Mucosa of gallbladder (tissue), 1 donor: ENCODE results near the gene SOWAHB. TPM values are rescaled to one million over a fixed set of nuclear protein-coding genes. Genes with fewer than 3 reads are reported as not detected.
"Not testable (repeated sequence)": the region's sequence is repeated elsewhere in the genome, so short reads cannot be mapped to it uniquely, and the experiment has no call there.

Experiments used
- DNase-seq: peaks from one replicate; pipeline ENCODE4 v3.0.0-alpha.2; 2020; ENCODE audit warnings: low spot score
- total RNA-seq: library from RNA; stranded (reverse); gene quantifications from one replicate; pipeline ENCODE4 v1.2.1, GENCODE V29; 2021
- donor health status: DM: no; HTN: no; CAD: no.

The SOWAHB gene
- total RNA-seq, 1 donor from 2014 or later = 11.7 TPM

DNA sequence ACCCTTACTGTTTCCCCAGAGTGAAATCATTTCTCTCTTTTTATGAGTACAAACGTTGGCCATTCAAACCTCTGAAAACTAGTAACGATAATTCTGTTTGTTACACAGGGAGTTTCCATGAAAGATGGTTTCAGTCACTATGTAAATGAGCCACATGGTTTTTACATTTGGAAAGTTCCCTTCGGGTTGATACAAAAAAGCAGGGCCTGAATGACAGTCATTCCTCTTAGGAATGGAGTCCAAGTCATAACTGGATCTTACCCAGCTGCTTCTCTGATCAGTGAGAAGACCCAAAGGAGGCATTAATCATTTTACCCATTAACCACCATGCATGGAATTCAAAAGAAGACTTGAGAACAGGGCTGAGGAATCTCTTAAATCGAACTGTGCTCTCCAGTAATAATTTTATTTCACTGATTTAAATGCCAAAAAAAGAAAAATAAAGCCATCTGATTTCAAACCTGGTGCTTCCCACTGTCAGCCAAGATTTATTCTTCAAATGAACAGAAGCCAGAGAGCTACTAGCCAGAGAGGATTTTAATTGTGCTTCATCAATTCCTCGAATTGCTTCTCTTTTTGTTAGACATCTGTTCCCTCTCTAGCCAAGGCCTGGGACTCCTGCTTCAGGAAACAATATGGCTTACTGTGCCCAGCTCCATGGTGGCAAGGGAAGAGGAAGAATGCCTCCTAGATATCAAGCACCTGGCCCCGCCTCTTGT is 3.2 kb downstream of the SOWAHB start:
- DNase-seq = no peak

DNA sequence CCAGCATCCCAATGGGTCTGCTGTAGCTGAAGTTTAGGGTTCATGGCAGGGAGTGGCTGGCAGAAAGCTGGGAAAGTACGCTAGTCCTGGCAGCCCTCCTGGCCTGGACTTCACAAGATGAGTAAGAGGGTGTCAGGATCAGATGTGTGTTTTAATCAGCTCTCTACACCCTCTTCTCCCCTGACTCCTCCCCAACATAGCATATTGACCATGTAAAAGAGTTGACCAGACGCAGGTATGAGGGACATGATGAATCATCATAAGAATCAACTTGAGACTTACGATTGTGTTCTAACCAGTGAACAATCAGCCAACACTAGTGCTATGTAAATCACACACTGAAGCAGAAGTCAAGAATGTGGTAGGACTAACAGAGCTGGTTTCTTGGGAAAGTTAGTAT is 5.3 kb downstream of the SOWAHB start:
- no peak for DNase-seq

DNA sequence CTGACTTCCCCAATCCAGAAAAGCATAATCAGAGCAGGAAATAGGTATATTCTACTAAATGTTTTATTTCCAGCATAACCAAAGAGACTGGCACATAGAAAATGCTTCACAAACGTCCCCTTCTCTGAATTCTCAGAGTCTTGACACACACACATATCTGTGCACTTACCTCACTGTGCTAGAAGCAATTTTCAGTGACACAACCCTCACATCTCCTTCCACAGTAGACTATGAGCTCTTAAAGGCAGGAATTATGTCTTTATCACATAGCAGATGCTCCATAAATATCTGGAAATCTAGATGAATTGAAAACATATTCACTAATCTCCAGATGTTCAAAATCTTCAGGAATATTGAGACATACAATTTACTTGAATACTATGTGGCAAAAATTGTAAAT is 5.9 kb downstream of the SOWAHB start:
- DNase-seq = no peak

DNA sequence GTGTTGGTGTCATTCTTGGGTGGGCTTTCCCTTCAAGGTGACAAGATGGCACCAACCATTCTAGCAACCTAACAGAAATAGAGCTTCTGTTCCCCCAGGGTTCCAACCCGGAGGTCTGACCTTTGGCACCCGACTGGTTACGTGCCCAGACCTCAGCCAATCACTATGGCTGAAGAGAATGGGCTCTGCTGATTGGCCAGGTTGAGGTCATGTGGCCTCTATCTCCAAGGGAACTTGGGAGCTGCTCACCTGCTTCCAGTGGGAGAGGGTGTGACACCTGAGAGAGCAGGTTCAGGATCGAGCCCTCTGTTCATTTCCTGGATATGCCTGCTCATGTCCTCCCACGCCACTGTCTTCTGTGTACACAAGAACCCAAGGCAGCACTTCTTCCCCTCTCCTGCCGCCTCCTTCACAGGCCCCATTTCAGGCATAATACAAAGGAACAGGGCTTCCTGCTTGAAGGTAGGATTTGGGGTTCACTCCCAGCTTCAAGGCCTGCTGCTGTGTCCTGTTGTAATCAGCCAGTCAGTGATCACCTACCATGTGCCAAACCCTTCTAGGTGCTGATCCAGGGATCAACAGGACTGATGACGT is 11.0 kb downstream of the SOWAHB start:
- no peak for DNase-seq

DNA sequence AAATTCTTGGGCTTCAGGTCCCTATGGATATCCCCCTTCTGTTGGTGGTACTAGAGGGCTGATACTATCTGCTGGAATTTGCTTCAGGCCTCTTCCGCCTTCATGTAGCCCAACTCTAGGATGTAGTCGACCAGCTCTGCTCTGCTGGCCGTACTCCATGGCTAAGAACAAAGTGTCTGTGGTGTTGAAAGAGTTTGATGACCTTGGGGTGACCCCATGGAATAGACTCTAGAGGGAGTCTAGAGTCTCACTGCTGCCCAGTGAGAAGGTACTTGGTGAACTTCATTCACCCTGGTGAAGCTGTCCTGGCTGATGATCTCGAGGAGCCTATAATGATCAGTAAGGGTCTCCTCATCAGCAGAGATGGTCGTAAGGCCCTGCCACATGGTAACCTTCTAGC is 11.7 kb downstream of the SOWAHB start:
- DNase-seq = no peak

DNA sequence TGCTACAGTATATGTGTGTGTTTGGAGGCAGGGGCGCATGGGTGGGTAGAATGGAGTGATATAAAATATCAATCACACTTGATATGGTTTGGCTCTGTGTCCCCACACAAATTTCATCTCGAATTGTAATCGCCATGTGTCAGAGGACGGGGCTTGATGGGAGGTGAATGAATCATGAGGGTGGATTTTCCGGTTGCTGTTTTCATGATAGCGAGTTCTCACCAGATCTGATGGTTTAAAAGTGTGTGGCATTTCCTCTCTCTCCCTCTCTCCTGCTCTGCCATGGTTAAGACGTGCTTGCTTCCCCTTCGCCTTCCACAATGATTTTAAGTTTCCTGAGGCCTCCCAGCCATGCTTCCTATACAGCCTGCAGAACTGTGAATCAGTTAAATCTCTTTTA is 14.8 kb downstream of the SOWAHB start:
- DNase-seq = no peak

DNA sequence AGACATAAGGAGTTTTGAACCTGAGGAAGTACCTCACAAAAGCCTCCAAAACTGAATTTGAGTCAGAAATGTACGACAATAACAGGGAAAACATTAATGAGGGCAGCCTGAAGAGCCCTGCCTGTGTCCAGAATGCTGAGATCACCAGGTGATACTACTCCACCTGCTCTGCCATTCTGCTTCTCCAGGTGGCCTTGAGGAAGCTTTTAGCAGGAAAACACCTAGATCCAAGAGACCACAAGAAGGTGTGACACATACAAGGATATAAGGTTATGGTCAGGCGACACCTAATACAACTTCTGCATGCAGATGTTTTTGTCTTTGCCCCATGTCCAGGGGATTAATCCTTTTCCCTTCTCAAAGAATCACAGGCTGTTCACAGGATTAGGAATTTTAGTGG is 15.3 kb downstream of the SOWAHB start:
- no peak for DNase-seq

DNA sequence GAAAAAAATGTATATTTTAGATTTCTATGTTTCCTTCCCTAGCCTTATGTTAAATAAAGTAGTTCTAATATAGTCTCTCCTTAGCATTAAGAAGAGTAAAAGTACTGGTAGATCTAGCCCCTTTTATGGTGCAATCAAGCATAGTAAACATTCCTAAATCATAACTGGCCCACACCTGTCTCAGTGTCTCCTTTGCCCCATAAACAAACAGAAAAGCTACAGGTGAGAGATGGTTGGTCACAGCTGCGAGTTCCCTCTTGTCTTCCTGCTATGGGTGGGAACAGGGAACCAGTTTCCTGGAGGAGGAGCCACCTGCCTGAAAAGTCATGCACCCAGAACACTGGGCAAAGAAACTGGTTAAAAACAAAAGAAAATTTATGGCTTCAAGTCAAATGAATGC is 16.6 kb downstream of the SOWAHB start:
- no peak for DNase-seq

DNA sequence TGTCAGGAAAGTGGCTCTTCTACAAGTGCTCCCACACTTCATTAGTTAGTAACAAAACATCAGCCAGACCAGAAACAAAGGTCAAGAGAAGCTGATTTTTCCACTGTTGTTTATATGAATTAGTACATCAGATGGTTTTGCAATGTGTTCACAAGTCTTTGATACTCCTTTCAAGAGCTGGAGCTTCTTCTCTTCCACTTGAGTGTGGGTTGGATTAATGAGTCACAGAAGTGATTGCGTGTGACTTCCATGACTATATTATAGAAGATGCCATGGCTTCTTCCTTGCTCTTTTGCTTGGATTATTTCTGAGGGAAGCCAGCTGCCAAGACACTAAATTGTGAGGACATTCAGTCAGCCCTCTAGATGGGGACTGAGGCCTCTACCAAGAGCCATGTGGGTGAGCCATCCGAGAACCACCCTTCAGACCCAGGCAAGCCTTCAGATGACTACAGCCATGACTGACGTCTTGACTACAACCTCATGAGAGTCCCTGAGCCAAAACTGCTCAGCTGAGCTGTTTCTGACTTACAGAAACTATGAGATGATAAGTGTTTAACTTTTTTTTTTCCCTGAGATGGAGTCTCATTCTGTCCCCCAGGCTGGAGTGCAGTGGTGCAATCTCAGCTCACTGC is 18.1 kb downstream of the SOWAHB start:
- no peak for DNase-seq

DNA sequence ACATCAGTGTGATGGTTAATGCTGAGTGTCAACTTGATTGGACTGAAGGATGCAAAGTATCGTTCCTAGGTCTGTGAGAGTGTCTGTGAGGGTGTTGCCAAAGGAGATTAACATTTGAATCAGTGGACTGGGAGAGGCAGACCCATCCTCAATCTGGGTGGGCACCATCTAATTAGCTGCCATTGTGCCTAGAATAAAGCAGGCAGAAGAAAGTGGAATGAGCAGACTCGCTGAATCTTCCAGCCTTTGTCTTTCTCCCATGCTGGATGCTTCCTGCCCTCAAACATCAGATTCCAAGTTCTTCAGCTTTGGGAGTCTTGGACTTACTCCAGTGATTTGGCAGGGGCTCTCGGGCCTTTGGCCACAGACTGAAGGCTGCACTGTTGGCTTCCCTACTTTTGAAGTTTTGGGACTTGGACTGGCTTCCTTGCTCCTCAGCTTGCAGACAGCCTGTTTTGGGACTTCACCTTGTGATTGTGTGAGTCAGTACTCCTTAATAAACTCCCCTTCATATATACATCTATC is 19.2 kb downstream of the SOWAHB start:
- not testable (repeated sequence) for DNase-seq

DNA sequence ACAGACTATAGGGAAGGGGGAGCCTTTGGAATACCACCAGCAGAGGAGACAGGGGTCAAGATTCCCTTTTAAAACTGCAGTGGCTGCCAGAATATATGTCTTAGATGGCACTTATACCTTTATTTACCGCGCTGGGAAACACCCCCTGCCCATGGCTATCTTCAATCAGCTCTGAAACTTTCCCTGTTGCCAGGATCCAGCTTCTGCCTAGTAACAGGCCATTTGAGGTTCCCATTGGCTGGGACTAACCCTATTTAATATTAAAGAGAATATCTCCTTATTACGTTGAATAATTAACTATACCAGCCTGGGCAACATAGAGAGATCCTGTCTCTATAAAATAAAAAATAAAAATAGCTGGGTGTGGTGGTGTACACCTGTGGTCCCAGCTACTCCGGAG is 23.8 kb downstream of the SOWAHB start:
- DNase-seq = no peak

DNA sequence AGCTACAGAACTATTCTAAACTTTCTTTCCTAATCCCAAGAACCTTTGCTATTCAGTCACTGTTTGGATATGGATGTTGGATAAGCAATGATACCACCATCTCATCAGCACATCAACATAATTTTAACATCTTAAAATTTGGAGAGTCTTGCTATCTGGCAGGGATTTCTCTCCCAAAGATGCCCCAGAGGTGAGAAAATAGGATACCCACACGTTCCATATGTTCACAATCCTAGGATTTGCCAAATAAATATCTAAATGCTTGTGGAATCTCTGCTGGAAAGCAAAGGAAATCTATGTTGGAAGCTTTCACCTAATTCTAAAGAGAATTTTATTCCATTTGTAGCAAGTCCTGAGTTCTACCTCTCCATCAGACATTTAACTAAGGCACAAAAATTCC is 24.4 kb downstream of the SOWAHB start:
- DNase-seq = no peak

DNA sequence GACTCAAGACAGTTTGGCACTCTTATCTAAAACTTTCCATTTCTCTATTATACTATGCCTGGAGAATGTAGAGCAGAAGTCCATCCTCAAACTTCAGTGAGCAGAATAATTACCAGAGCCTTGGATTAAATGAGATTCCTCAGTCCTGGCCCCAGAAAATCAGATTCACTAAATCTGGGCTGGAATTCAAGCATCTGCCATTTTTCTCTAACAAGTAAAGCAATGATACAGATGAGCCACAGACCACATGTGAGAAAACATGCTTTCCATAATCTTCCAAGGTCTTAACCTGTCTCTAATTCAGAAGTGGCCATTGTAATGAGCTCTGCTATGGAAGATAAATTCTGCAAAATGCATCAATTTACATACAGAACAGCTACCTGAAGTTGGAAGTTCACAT is 25.4 kb downstream of the SOWAHB start:
- no peak for DNase-seq

DNA sequence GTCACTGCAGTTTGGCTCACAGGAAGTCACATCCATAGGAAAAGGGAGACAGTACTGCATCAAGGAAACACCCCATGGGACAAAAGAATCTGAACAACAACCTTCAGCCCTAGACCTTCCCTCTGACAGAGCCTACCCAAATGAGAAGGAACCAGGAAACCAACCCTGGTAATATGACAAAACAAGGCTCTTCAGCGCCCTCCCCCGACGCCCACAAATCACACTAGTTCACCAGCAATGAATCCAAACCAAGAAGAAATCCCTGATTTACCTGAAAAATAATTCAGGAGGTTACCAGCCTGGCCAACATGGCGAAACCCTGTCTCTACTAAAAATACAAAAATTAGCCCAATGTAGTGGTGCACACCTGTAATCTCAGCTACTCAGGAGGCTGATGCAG is 29.2 kb downstream of the SOWAHB start:
- not testable (repeated sequence) for DNase-seq

DNA sequence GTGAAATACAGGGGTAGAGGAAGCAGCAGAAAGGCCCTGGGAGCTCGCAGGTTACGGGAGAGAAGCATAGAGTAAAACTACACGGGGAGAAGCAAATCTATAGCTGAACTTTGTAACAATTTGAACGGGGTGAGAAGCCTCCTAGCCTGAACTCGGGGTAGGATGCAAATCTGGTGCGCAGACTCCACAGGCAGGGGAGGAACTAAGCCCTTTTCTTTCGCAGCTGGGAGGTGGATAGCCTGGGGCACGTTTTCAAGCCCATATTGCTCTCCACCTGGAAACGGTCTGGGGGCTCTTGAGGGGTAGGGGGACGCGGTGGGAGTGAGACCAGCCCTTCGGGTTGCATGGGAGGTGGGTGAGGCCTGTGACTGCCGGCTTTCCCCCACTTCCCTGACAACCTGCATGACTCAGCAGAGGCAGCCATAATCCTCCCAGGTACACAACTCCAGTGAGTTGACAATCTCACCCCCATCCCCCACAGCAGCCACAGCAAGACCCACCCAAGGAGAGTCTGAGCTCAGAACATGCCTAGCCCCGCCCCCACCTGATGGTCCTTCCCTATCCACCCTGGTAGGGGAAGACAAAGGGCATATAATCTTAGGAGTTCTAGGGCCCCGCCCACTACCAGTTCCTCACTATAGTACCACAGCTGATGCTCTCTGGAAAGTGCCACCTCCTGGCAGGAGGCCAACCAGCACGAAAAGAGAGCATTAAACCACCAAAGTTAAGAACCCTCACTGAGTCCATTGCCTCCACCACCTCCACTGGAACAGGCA is 29.9 kb downstream of the SOWAHB start:
- DNase-seq = no peak

DNA sequence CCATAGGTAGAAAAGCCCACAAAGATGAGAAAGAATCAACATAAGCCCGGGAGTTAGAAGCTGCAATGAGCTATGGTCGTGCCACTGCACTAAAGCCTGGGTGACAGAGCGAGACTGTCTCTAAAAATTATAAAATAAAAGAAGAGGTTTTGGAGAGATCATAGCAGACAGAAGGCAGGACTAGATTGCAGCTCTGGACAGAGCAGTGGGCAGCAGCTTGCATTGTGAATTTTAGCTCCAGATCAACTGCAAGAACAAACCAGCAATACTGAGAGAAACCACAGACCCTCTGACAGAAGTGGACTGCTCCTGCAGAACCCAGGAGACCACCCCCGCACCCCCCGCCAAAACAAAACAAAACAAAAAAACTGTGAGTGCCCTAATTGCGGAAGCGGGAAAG is 30.6 kb downstream of the SOWAHB start:
- no peak for DNase-seq

DNA sequence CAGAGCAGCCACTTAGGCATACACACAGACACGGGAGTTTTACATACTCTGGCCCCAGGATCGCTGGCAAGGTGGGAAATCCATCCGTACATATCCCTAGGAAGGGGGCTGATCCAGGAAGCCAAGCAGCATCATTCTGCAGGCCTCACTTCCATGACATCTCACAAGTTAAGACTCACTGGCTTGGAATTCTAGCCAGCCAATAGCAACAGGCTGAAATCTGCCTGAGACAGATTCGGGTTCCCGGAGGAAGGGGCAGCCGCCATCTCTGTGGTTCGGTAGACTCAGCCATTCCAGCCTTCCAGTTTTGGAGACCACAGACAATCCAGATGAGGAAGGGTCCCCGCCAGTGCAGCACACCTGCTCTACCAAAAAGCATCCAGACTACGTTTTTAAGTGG is 31.3 kb downstream of the SOWAHB start:
- DNase-seq = no peak

DNA sequence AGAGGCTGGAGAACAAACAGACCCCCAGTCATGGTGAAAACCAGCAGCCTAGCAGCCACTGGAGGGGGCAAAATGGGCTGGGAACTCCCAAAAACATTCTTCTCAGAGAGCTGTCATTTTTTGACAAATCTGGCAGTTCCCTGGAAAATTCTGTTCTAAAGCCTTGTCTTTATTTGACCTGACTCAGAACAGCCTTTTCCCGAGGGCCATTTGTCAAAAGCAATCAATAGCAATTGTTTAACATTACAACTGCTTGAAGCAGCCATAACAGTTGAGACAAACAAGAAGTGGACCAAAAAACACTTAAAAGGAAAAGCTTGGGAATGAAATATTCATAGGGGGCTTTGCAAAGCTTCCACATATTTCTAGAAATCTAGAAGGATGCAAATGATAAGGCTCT is 39.6 kb downstream of the SOWAHB start:
- no peak for DNase-seq

DNA sequence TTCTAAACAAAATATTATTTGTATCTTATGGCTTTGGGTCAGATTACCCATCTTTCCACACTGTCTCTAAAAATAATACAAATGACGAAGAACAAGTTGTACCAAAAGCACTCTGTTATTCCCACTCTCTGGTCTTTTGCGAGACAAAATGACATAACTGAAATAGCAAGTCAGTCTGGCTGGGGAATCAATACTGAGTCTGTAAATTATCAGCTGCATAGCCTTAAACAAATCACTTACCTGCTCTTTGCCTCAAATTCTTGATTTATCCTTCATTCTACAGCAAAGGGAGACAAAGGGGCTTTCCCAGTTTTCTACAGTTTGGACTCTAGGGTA is 40.9 kb downstream of the SOWAHB start:
- no peak for DNase-seq

DNA sequence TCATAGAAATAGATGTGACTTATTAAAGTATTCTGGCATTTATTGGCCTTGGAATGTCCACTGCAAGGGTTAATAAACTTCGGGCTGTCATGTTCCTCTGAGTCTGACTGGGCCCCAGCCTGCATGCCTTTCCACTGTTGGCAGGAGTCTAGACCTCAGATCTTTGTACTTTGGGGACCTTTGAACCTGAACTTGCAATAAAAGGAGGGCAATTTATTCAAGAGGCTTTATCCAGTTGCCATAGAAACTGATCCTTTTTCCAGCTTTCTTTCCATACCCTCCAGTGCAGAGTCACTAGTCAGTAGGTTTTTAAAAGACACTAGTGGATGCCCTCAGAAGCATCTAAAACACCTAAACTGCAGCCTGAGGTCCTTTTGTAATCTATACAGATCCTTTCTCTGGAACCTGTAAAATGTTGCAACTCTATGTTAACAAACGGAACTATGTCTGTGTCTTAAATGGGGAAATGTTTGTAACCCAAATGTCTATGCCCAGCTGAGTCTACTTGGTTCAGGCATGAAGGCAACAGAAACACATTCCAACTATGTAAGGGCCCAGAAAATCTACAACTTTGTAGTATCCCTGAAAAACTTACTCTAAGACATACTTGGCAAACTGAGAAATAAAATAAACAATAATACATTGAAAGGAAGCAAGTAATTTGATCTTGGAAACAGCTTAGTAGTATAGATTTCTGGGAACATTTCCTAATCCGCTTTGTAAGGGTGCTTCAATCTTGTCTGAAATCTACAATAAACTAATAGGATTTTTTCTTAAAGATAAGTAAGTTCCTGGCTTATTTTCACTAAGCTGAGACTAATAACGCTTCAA is 41.5 kb downstream of the SOWAHB start:
- no peak for DNase-seq

DNA sequence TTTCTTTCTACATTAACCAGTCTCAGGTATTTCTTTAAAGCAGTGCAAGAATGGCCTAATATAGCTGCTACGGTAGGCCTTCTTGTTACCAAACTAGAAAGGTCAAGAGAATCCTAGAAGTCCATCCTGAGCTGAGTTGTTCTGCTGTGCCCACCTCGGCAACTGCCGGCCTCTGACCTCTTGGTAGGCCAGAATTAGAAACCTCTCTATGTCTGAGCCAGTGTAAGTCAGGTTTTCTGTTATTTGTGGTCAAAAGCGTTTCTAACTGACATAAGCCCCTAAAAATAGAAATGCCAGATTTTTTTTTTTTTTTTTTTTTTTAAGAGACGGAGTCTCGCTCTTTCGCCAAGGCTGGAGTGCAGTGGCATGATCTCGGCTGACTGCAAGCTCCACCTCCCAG is 43.1 kb downstream of the SOWAHB start:
- DNase-seq = no peak

DNA sequence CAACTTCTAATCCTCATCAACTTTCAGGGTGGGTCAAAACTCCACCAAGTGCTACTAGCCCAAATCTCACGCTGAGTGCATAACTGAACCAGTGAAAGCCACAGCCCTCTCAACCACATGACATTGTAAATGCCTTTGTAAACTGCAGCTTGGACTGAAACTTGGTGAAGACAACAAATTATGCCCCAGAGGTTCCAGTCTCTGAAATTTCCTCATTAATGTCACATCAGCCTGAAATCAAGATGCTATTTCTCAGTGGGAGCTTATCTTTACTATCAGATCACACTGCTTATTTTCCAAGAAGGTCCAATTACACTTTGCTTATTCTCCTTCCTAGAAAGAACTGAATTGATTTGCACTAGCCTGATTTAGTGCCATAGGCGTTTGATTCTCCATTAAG is 46.6 kb downstream of the SOWAHB start:
- no peak for DNase-seq
